ENCODE results near the gene SF1. TPM values are rescaled to one million over a fixed set of nuclear protein-coding genes. Genes with fewer than 3 reads are reported as not detected.

Gene SF1
- total and polyA plus RNA-seq, 7 donors, result 56.2 to 210 (median 150) TPM

GRCh38 chr11:64793271-64794160 lies 15.2 kb upstream of the SF1 start:
- H3K27ac ChIP-seq, result peak overlapping the region; percentile 9
- 60 to 62% (median 60%) methylated on average over 11 of the region's 11 CpGs for WGBS, 3 donors
- peaks cover 0 to 31% of the 10 kb centered on the region in 2 donors for H3K36me3 ChIP-seq (ENCODE audit: insufficient read depth in 1 of 2, low read depth in 1 of 2)
- TF ChIP-seq, protein P1, sequence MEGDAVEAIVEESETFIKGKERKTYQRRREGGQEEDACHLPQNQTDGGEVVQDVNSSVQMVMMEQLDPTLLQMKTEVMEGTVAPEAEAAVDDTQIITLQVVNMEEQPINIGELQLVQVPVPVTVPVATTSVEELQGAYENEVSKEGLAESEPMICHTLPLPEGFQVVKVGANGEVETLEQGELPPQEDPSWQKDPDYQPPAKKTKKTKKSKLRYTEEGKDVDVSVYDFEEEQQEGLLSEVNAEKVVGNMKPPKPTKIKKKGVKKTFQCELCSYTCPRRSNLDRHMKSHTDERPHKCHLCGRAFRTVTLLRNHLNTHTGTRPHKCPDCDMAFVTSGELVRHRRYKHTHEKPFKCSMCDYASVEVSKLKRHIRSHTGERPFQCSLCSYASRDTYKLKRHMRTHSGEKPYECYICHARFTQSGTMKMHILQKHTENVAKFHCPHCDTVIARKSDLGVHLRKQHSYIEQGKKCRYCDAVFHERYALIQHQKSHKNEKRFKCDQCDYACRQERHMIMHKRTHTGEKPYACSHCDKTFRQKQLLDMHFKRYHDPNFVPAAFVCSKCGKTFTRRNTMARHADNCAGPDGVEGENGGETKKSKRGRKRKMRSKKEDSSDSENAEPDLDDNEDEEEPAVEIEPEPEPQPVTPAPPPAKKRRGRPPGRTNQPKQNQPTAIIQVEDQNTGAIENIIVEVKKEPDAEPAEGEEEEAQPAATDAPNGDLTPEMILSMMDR (IDR thresholded peaks at IDR 0.05), result no peak
- DNase-seq, result peak in 1 of 2 donors; percentile 51
- H3K27me3 ChIP-seq (ENCODE audit: insufficient read depth in 3 of 3, low read length in 2 of 3), result no peaks in the 10 kb centered on the region
- H3K9me3 ChIP-seq, result no peaks in the 10 kb centered on the region
- H3K4me1 ChIP-seq, result no peaks in the 10 kb centered on the region
- no peak overlapping the region for H3K4me3 ChIP-seq
- intact Hi-C loops (cut with DNase I), result no loop called here
- ATAC-seq, result no peak

DNA sequence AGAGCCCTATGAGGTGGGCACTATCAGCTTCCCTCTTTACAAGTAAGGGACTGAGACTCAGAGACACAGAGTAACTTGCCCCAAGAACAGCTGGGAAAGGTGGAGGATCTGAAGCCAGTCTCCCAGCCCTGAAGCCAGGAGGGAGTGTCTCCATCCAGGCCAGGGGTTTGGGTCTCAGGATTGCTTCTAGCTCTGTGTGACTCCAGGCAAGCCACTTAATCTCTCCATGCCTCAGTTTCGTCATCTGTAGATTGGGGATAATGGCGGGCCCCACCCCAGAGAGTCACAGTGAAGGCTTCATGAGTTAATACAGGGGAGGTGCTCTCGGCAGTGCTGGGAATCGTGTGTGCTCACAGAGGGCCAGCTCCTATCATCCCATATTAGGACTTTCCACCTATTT lies 14.1 kb upstream of the SF1 start:
- ATAC-seq (no peak), DNase-seq (peak in 1 of 2 donors; percentile 9)
- Histone ChIP-seq H3K27ac (no peak overlapping the region), H3K36me3 (ENCODE audit: insufficient read depth in 1 of 2, low read depth in 1 of 2) (peaks cover 0 to 31% of the 10 kb centered on the region in 2 donors), H3K9me3 (no peaks in the 10 kb centered on the region), H3K4me1 (no peaks in the 10 kb centered on the region), H3K27me3 (ENCODE audit: insufficient read depth in 3 of 3, low read length in 2 of 3) (no peaks in the 10 kb centered on the region), H3K4me3 (no peak overlapping the region)
- TF ChIP-seq, protein P1 (IDR thresholded peaks at IDR 0.05), result no peak
- intact Hi-C loops (cut with DNase I), result no loop called here
- WGBS, 3 donors, result 89 to 95% (median 91%) methylated on average over 4 of the region's 4 CpGs

DNA sequence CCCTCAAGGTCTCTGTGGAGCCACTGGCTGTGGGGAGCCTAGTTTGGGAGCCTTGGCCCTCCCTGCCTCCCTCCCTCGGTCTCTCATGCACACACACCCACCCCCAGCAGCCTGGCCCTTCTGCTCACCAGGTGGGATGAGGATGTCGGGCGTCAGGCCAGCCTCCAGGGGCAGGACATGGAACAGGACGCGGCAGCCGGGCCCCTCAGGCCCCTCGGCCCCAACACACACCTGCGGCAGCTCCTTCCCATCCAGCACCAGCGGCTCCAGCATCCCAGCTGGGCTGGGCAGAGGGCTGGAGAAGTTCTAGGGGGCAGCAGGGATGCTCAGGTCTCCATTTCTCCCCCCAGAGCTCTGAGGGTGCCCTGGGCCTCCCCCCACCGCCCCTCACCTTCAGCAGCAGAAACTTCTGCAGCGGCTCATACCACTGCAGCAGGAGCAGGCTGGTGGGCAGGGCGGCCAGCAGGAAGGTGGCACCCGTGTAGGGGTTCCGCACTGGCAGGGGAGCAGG lies 13.5 kb upstream of the SF1 start:
- DNase-seq, result peak in 1 of 2 donors; percentile 40
- no peak overlapping the region for H3K4me3 ChIP-seq
- no peaks in the 10 kb centered on the region for H3K9me3 ChIP-seq
- TF ChIP-seq, protein P1 (IDR thresholded peaks at IDR 0.05), result no peak
- 87 to 91% (median 90%) methylated on average over 11 to 14 of the region's 14 CpGs for whole genome bisulfite sequencing, 3 donors
- no peak for ATAC-seq
- intact Hi-C loops (cut with DNase I), result no loop called here
- no peaks in the 10 kb centered on the region for H3K4me1 ChIP-seq
- H3K27me3 ChIP-seq (ENCODE audit: insufficient read depth in 3 of 3, low read length in 2 of 3), result no peaks in the 10 kb centered on the region
- no peak overlapping the region for H3K27ac ChIP-seq
- H3K36me3 ChIP-seq (ENCODE audit: insufficient read depth in 1 of 2, low read depth in 1 of 2), result peaks cover 0 to 26% of the 10 kb centered on the region in 2 donors

- intact Hi-C loops (cut with DNase I), result no loop called here
- Histone ChIP-seq H3K9me3 (no peaks in the 10 kb centered on the region), H3K27me3 (ENCODE audit: insufficient read depth in 3 of 3, low read length in 2 of 3) (no peaks in the 10 kb centered on the region), H3K36me3 (ENCODE audit: insufficient read depth in 1 of 2, low read depth in 1 of 2) (peaks cover 0 to 17% of the 10 kb centered on the region in 2 donors), H3K4me1 (no peaks in the 10 kb centered on the region), H3K27ac (no peak overlapping the region), H3K4me3 (no peak overlapping the region)
- WGBS, 3 donors, result 90 to 97% (median 91%) methylated on average over 25 of the region's 25 CpGs
- peak in 1 of 2 donors; percentile 26 for DNase-seq
- ATAC-seq, result no peak
- TF ChIP-seq, protein P1 (IDR thresholded peaks at IDR 0.05), result no peak
Measured at GRCh38 chr11:64790205-64791095, 12.1 kb upstream of the SF1 start.

All from psoas muscle (tissue), 8 donors.